Brain microvascular endothelial cell (primary cell): ENCODE results near the gene TRIM32.

Source experiments
- DNase-seq: peaks from one replicate; pipeline ENCODE4 v3.0.0-alpha.2; 2020
- H3K27ac ChIP-seq: fragments of 250-450 bp; sonication (Bioruptor Pico); 2 replicates; pipeline ENCODE4 v1.5.1; 2020; ENCODE audit warnings: mild to moderate bottlenecking, moderate library complexity
- H3K27me3 ChIP-seq: fragments of 250-450 bp; sonication (Bioruptor Pico); replicated peaks from 2 replicates; pipeline ENCODE4 v1.5.1; 2020; ENCODE audit warnings: mild to moderate bottlenecking
- H3K36me3 ChIP-seq: fragments of 250-450 bp; sonication (Bioruptor Pico); replicated peaks from 2 replicates; pipeline ENCODE4 v1.5.1; 2020; ENCODE audit warnings: mild to moderate bottlenecking
- H3K4me3 ChIP-seq: 2 replicates; pipeline ENCODE4 v1.5.1; 2011; ENCODE audit warnings: low read depth, mild to moderate bottlenecking, control low read depth, low read length, moderate library complexity
- CTCF ChIP-seq: IDR thresholded peaks from 2 replicates; pipeline ENCODE4 v1.5.1; 2011; ENCODE audit warnings: low read depth, mild to moderate bottlenecking, moderate library complexity, low read length, control low read depth, inconsistent platforms; ENCODE audit errors: missing control alignments
- in situ Hi-C: cut with HindIII; loops from 2 replicates; pipeline ENCODE4 v1.10.0; 2017; ENCODE audit warnings: low sequenced_read_pairs, low pct_ligation_motif_present

Gene TRIM32

DNA sequence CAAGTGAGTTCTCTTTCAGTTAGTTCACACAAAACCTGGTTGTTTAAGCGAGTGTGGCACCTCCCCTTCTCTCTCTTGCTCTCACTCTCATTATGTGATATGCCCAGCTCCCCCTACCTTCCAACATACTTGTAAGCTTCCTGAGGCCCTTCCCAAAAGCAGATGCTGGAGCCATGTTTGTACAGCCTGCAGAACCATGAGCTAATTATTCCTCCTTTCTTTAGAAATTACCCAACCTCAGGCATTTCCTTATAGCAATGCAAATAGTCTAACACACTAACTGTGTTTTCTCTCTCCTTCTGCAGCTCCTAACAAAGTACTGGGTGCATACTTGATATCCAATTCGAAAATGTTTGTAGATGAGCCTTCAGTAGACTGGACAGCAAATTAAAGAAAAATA, 62.7 kb downstream of the TRIM32 start:
- in situ Hi-C loops: no loop called here
- no peak for DNase-seq
- no peak overlapping the region for H3K27ac ChIP-seq
- H3K27me3 ChIP-seq: no peaks in the 10 kb centered on the region
- no peak for TF ChIP-seq CTCF
- H3K4me3 ChIP-seq: no peak overlapping the region
- H3K36me3 ChIP-seq: no peaks in the 10 kb centered on the region

GRCh38 chr9:116750510-116750909, 63.4 kb downstream of the TRIM32 start:
- H3K36me3 ChIP-seq: no peaks in the 10 kb centered on the region
- no peak overlapping the region for H3K4me3 ChIP-seq
- H3K27me3 ChIP-seq: no peaks in the 10 kb centered on the region
- in situ Hi-C loops: no loop called here
- no peak for TF ChIP-seq CTCF
- DNase-seq: no peak
- H3K27ac ChIP-seq: no peak overlapping the region
